Ovary (tissue), 3 donors: Measurements from ENCODE around the gene USP17L20.
"Not testable (repeated sequence)": the region's sequence is repeated elsewhere in the genome, so short reads cannot be mapped to it uniquely, and the experiment has no call there.

ENCODE experiments used
- CTCF ChIP-seq, 3 donors: fragments of 450-650 bp in 2 of 3; fragments of 200-600 bp in 1 of 3; IDR thresholded peaks; one replicate each; pipeline versions ENCODE4 v1.5.1 to v1.8.0; 2016 to 2022; ENCODE audit warnings: antibody characterized with exemption in 3 of 3, mild to moderate bottlenecking in 1 of 3
- EP300 ChIP-seq: sonication (generic); formaldehyde crosslinking; IDR thresholded peaks from one replicate; pipeline ENCODE4 v1.6.1; 2017; ENCODE audit warnings: antibody characterized with exemption
- POLR2A ChIP-seq: fragments of 450-650 bp; IDR thresholded peaks from one replicate; pipeline ENCODE4 v1.6.1; 2017; ENCODE audit warnings: antibody characterized with exemption, mild to moderate bottlenecking, moderate library complexity
- donor health status: DM: no; HTN: no; CAD: no.

DNA sequence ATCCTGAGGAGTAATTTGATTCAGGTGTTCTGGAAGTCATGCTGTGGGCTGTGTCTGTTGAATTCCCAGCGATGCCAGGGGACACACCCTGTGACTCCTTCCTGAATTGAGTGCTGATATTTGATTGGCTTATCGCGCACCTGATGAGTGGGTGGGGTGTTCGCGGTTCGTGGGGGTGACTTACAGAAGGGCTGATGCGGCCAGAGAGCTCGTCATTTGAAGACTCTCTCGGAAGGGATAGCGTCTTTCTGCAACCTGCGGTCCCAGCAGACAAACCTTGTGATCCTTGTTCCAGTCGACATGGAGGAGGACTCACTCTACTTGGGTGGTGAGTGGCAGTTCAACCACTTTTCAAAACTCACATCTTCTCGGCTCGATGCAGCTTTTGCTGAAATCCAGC lies 33.3 kb upstream of the USP17L20 start, which contains the start of gene USP17L13:
- not testable (repeated sequence) for TF ChIP-seq CTCF (IDR thresholded peaks at IDR 0.05); POLR2A; EP300
